Endodermal cell (in vitro differentiated cells): ENCODE data around the gene ENAH. TPM values are rescaled to one million over a fixed set of nuclear protein-coding genes. Genes with fewer than 3 reads are reported as not detected.

Experiments used
- DNase-seq: peaks from one replicate; pipeline ENCODE4 v3.0.0-alpha.2; 2017
- H3K27ac ChIP-seq: 2 replicates; pipeline ENCODE4 v1.5.1; 2013; ENCODE audit warnings: mild to moderate bottlenecking, low read depth, low read length, moderate library complexity
- H3K27me3 ChIP-seq: 2 replicates; pipeline ENCODE4 v1.6.1; 2013; ENCODE audit warnings: mild to moderate bottlenecking, low read length, moderate library complexity; ENCODE audit not compliant: insufficient read depth, control insufficient read depth, poor library complexity, severe bottlenecking
- H3K36me3 ChIP-seq: 2 replicates; pipeline ENCODE4 v1.7.0; 2013; ENCODE audit warnings: mild to moderate bottlenecking, low read length, moderate library complexity; ENCODE audit not compliant: control insufficient read depth, insufficient read depth
- H3K4me1 ChIP-seq: one replicate; pipeline ENCODE4 v1.7.0; 2013; ENCODE audit warnings: low read length; ENCODE audit not compliant: control insufficient read depth, insufficient read depth
- H3K4me3 ChIP-seq: 2 replicates; pipeline ENCODE4 v1.5.1; 2013; ENCODE audit warnings: mild to moderate bottlenecking, low read length, moderate library complexity
- H3K9ac ChIP-seq: 2 replicates; pipeline ENCODE4 v1.6.1; 2013; ENCODE audit warnings: mild to moderate bottlenecking, low read length, moderate library complexity; ENCODE audit not compliant: poor library complexity, severe bottlenecking; ENCODE audit errors: extremely low read depth
- H3K9me3 ChIP-seq: 2 replicates; pipeline ENCODE4 v1.6.1; 2013; ENCODE audit warnings: mild to moderate bottlenecking, low read length, moderate library complexity; ENCODE audit not compliant: control insufficient read depth
- H3K27ac Mint-ChIP-seq: 2 replicates; pipeline ENCODE4 v1.8.0; 2020; ENCODE audit warnings: mixed read lengths
- H3K27me3 Mint-ChIP-seq: 2 replicates; pipeline ENCODE4 v1.8.0; 2021; ENCODE audit warnings: mild to moderate bottlenecking, mixed read lengths; ENCODE audit not compliant: insufficient read depth
- H3K36me3 Mint-ChIP-seq: 2 replicates; pipeline ENCODE4 v1.8.0; 2020; ENCODE audit warnings: low read depth, mixed read lengths
- H3K4me1 Mint-ChIP-seq: 2 replicates; pipeline ENCODE4 v1.8.0; 2020; ENCODE audit warnings: mixed read lengths
- H3K4me3 Mint-ChIP-seq: 2 replicates; pipeline ENCODE4 v1.8.0; 2020; ENCODE audit warnings: mild to moderate bottlenecking, moderate library complexity, mixed read lengths
- H3K9me3 Mint-ChIP-seq: 2 replicates; pipeline ENCODE4 v1.8.0; 2020; ENCODE audit warnings: mild to moderate bottlenecking, mixed read lengths
- CTCF ChIP-seq: fragments of 200-600 bp; sonication (generic); conservative IDR thresholded peaks from 2 replicates; pipeline ENCODE4 v1.5.0; 2021; ENCODE audit warnings: antibody characterized with exemption, mild to moderate bottlenecking
- WGBS, 2 experiments: methylation state at CpG; one replicate each; pipeline versions ENCODE4 v1.1.5 to v1.1.7; 2013; ENCODE audit warnings: missing lambda C conversion rate in 2 of 2, mixed read lengths in 1 of 2; ENCODE audit not compliant: insufficient coverage in 1 of 2, insufficient read length in 1 of 2; 5-methylcytosine and 5-hydroxymethylcytosine counted together
- total RNA-seq, 2 donors: library from RNA; stranded (reverse); fragmentation: NEBNext Ultra II Directional in 1 of 2; extraction: Animal tissue kit (Norgen Biotek cat#: 25700) in 1 of 2; gene quantifications; 2 replicates in 1 of 2; 3 replicates in 1 of 2; pipeline ENCODE4 v1.2.1, GENCODE V29; 2021

The ENAH gene
- total RNA-seq, 2 donors from 2014 or later, result 263 to 267 TPM

- H3K4me1 Mint-ChIP-seq, result peaks cover 57% of the 10 kb centered on the region
- peak overlapping the region; percentile 74 for H3K4me3 ChIP-seq
- H3K27ac Mint-ChIP-seq, result peak overlapping the region; percentile 91
- WGBS, 2 experiments, result 34% methylated on average over 2 of the region's 2 CpGs; no CpG with 5 or more reads in 1 of the 2 experiments
- no peak for TF ChIP-seq CTCF
- peak; percentile 64 for DNase-seq
- H3K4me3 Mint-ChIP-seq, result peak overlapping the region; percentile 30
- H3K27me3 Mint-ChIP-seq, result no peaks in the 10 kb centered on the region
- H3K9ac ChIP-seq, result peak overlapping the region; percentile 47
- H3K36me3 Mint-ChIP-seq, result peaks cover 20% of the 10 kb centered on the region
- H3K27ac ChIP-seq, result no peak overlapping the region
- peaks cover 21% of the 10 kb centered on the region for H3K4me1 ChIP-seq
- no peaks in the 10 kb centered on the region for H3K9me3 Mint-ChIP-seq
- H3K36me3 ChIP-seq, result peaks cover 35% of the 10 kb centered on the region
- peaks cover 9% of the 10 kb centered on the region for H3K9me3 ChIP-seq
- no peaks in the 10 kb centered on the region for H3K27me3 ChIP-seq
Observed at GRCh38 chr1:225627304-225627947, 25.5 kb downstream of the ENAH start.

DNA sequence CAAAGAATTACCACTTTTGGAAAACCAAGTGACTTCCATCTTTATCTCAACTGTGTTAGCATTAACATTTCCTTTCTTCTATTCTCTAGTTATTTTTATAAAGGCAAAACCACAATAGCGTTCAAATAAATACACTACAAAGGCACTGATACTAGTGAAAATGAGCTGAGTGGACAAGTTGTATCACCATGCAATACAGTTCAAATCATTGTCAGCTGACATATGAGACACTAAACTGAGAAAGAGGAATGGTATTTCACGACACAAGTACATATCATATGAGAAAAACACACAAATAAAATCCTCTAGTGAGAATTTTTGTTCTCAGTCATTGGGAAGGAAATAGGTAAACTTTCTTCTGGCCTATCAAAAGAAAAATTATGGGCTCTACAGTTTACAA lies 26.2 kb downstream of the ENAH start:
- H3K4me1 Mint-ChIP-seq, result peaks cover 54% of the 10 kb centered on the region
- no peak overlapping the region for H3K27ac ChIP-seq
- peaks cover 10% of the 10 kb centered on the region for H3K9me3 ChIP-seq
- H3K27me3 ChIP-seq, result no peaks in the 10 kb centered on the region
- H3K4me3 ChIP-seq, result peak overlapping the region; percentile 74
- no peak overlapping the region for H3K4me3 Mint-ChIP-seq
- no peak overlapping the region for H3K9ac ChIP-seq
- no peak for TF ChIP-seq CTCF
- H3K36me3 Mint-ChIP-seq, result peaks cover 26% of the 10 kb centered on the region
- peak overlapping the region; percentile 70 for H3K27ac Mint-ChIP-seq
- 80 to 83% methylated on average over 1 to 2 of the region's 2 CpGs for WGBS, 2 experiments
- peaks cover 2% of the 10 kb centered on the region for H3K9me3 Mint-ChIP-seq
- peaks cover 22% of the 10 kb centered on the region for H3K4me1 ChIP-seq
- H3K27me3 Mint-ChIP-seq, result no peaks in the 10 kb centered on the region
- DNase-seq, result no peak
- H3K36me3 ChIP-seq, result peaks cover 37% of the 10 kb centered on the region

GRCh38 chr1:225617956-225618355 lies 35.0 kb downstream of the ENAH start:
- no peak for DNase-seq
- no peaks in the 10 kb centered on the region for H3K27me3 Mint-ChIP-seq
- H3K9me3 ChIP-seq, result peaks cover 26% of the 10 kb centered on the region
- H3K36me3 ChIP-seq, result peaks cover 52% of the 10 kb centered on the region
- no peak for TF ChIP-seq CTCF
- 88 to 98% methylated on average over 1 to 2 of the region's 2 CpGs for WGBS, 2 experiments
- H3K4me3 Mint-ChIP-seq, result no peak overlapping the region
- H3K27me3 ChIP-seq, result no peaks in the 10 kb centered on the region
- peaks cover 30% of the 10 kb centered on the region for H3K9me3 Mint-ChIP-seq
- H3K4me1 ChIP-seq, result peaks cover 2% of the 10 kb centered on the region
- H3K9ac ChIP-seq, result no peak overlapping the region
- peaks cover 43% of the 10 kb centered on the region for H3K36me3 Mint-ChIP-seq
- no peak overlapping the region for H3K27ac Mint-ChIP-seq
- H3K27ac ChIP-seq, result no peak overlapping the region
- peaks cover 20% of the 10 kb centered on the region for H3K4me1 Mint-ChIP-seq
- no peak overlapping the region for H3K4me3 ChIP-seq
